Measurements from ENCODE around the gene PHACTR1. TPM values are rescaled to one million over a fixed set of nuclear protein-coding genes. Genes with fewer than 3 reads are reported as not detected.
"Not testable (repeated sequence)": the region's sequence is repeated elsewhere in the genome, so short reads cannot be mapped to it uniquely, and the experiment has no call there.

The PHACTR1 gene
- total RNA-seq, 1 donor from 2014 or later: 4.3 TPM

GRCh38 chr6:13098006-13098405, 381.4 kb downstream of the PHACTR1 start:
- intact Hi-C loops (cut with micrococcal nuclease): no loop called here

GRCh38 chr6:13098793-13099570, 382.4 kb downstream of the PHACTR1 start:
- intact Hi-C loops (cut with micrococcal nuclease): no loop called here

- intact Hi-C loops (cut with micrococcal nuclease): no loop called here
These were observed 383.2 kb downstream of the PHACTR1 start for GRCh38 chr6:13099771-13100170.

GRCh38 chr6:13101409-13101808, 384.8 kb downstream of the PHACTR1 start:
- intact Hi-C loops (cut with micrococcal nuclease): no loop called here

- intact Hi-C loops (cut with micrococcal nuclease): no loop called here
These were observed 385.4 kb downstream of the PHACTR1 start for GRCh38 chr6:13101985-13102384.

- intact Hi-C loops (cut with micrococcal nuclease): no loop called here
These were observed 386.6 kb downstream of the PHACTR1 start for GRCh38 chr6:13103169-13103568.

- intact Hi-C loops (cut with micrococcal nuclease): no loop called here
These were observed 388.6 kb downstream of the PHACTR1 start for GRCh38 chr6:13105139-13105538.

GRCh38 chr6:13112921-13113320, 396.4 kb downstream of the PHACTR1 start:
- intact Hi-C loops (cut with micrococcal nuclease): no loop called here

GRCh38 chr6:13113376-13113775, 396.8 kb downstream of the PHACTR1 start:
- intact Hi-C loops (cut with micrococcal nuclease): no loop called here

- intact Hi-C loops (cut with micrococcal nuclease): no loop called here
These were observed 397.5 kb downstream of the PHACTR1 start for GRCh38 chr6:13113981-13114593.

GRCh38 chr6:13116155-13116554, 399.6 kb downstream of the PHACTR1 start:
- intact Hi-C loops (cut with micrococcal nuclease): no loop called here

GRCh38 chr6:13117570-13117969, 401.0 kb downstream of the PHACTR1 start:
- intact Hi-C loops (cut with micrococcal nuclease): no loop called here

- intact Hi-C loops (cut with micrococcal nuclease): no loop called here
These were observed 403.0 kb downstream of the PHACTR1 start for GRCh38 chr6:13119549-13119948.

- intact Hi-C loops (cut with micrococcal nuclease): no loop called here
These were observed 404.2 kb downstream of the PHACTR1 start for GRCh38 chr6:13120483-13121482.

- intact Hi-C loops (cut with micrococcal nuclease): no loop called here
These were observed 407.6 kb downstream of the PHACTR1 start for GRCh38 chr6:13124131-13124530.

- intact Hi-C loops (cut with micrococcal nuclease): no loop called here
These were observed 409.3 kb downstream of the PHACTR1 start for GRCh38 chr6:13125841-13126240.

- intact Hi-C loops (cut with micrococcal nuclease): no loop called here
These were observed 415.5 kb downstream of the PHACTR1 start for GRCh38 chr6:13131935-13132661.

GRCh38 chr6:13133894-13134293, 417.3 kb downstream of the PHACTR1 start:
- intact Hi-C loops (cut with micrococcal nuclease): not testable (repeated sequence)

- intact Hi-C loops (cut with micrococcal nuclease): no loop called here
These were observed 418.6 kb downstream of the PHACTR1 start for GRCh38 chr6:13135152-13135551.

GRCh38 chr6:13139119-13139518, 422.6 kb downstream of the PHACTR1 start:
- intact Hi-C loops (cut with micrococcal nuclease): no loop called here

- intact Hi-C loops (cut with micrococcal nuclease): no loop called here
These were observed 424.4 kb downstream of the PHACTR1 start for GRCh38 chr6:13140980-13141379.
